BJ (cell line): ENCODE measurements around the gene POLE. TPM values are rescaled to one million over a fixed set of nuclear protein-coding genes. Genes with fewer than 3 reads are reported as not detected.

Experiments
- CTCF ChIA-PET: fragments of 350-600 bp; formaldehyde crosslinking; extraction: SDS; loops from one replicate; lab custom pipeline; 2021; ENCODE audit warnings: antibody characterized with exemption, inconsistent platforms; lab: Yijun Ruan, JAX
- POLR2A ChIA-PET: fragments of 300-600 bp; sonication (Branson Sonifier 250); formaldehyde crosslinking; extraction: SDS; loops from one replicate; lab custom pipeline; 2021; ENCODE audit warnings: antibody characterized with exemption; lab: Charles Lee
- DNase-seq: peaks from one replicate; pipeline ENCODE4 v3.0.0-alpha.2; 2011; ENCODE audit warnings: low read depth
- H3K27me3 ChIP-seq: 2 replicates; pipeline ENCODE4 v1.6.0; 2011; ENCODE audit warnings: low read length; ENCODE audit not compliant: control insufficient read depth, insufficient read depth
- H3K36me3 ChIP-seq: 2 replicates; pipeline ENCODE4 v1.5.1; 2011; ENCODE audit warnings: low read length; ENCODE audit not compliant: control insufficient read depth, insufficient read depth
- H3K4me3 ChIP-seq: 2 replicates; pipeline ENCODE4 v1.5.1; 2011; ENCODE audit warnings: low read depth, mild to moderate bottlenecking, control low read depth, low read length
- CTCF ChIP-seq: IDR thresholded peaks from 2 replicates; pipeline ENCODE4 v1.5.1; 2011; ENCODE audit warnings: low read depth, mild to moderate bottlenecking, control low read depth, inconsistent platforms, low read length, moderate library complexity; ENCODE audit not compliant: insufficient read depth
- polyA plus RNA-seq: library from polyadenylated mRNA; depleted of rRNA; stranded (reverse); fragments of >200 nt; gene quantifications from 2 replicates; pipeline ENCODE4 v1.2.3, GENCODE V29; 2011

POLE gene
- polyA plus RNA-seq, 1 experiment, result 17.7 TPM

- Histone ChIP-seq H3K36me3 (peaks cover 23% of the 10 kb centered on the region), H3K4me3 (no peak overlapping the region), H3K27me3 (no peaks in the 10 kb centered on the region)
- POLR2A ChIA-PET, result no interaction called here
- DNase-seq, result no peak
- no peak for TF ChIP-seq CTCF
- CTCF ChIA-PET, result no interaction called here
Measured at GRCh38 chr12:132578118-132578517, 109.0 kb downstream of the POLE start.

GRCh38 chr12:132577191-132577920 lies 109.8 kb downstream of the POLE start:
- ChIA-PET POLR2A (no interaction called here), CTCF (no interaction called here)
- no peak for DNase-seq
- Histone ChIP-seq H3K27me3 (no peaks in the 10 kb centered on the region), H3K36me3 (peaks cover 23% of the 10 kb centered on the region), H3K4me3 (no peak overlapping the region)
- TF ChIP-seq CTCF, result no peak

- peaks cover 23% of the 10 kb centered on the region for H3K36me3 ChIP-seq
- no peak for TF ChIP-seq CTCF
- DNase-seq, result no peak
- CTCF ChIA-PET, result no interaction called here
- H3K27me3 ChIP-seq, result no peaks in the 10 kb centered on the region
- H3K4me3 ChIP-seq, result no peak overlapping the region
- POLR2A ChIA-PET, result no interaction called here
Measured at GRCh38 chr12:132576701-132577100, 110.4 kb downstream of the POLE start.

GRCh38 chr12:132575661-132576060 lies 111.5 kb downstream of the POLE start:
- CTCF ChIA-PET, result no interaction called here
- Histone ChIP-seq H3K36me3 (peaks cover 23% of the 10 kb centered on the region), H3K4me3 (no peak overlapping the region), H3K27me3 (no peaks in the 10 kb centered on the region)
- POLR2A ChIA-PET, result no interaction called here
- no peak for TF ChIP-seq CTCF
- no peak for DNase-seq

- H3K36me3 ChIP-seq, result peaks cover 23% of the 10 kb centered on the region
- H3K4me3 ChIP-seq, result no peak overlapping the region
- TF ChIP-seq CTCF, result no peak
- POLR2A ChIA-PET, result no interaction called here
- CTCF ChIA-PET, result no interaction called here
- no peak for DNase-seq
- H3K27me3 ChIP-seq, result no peaks in the 10 kb centered on the region
Measured at GRCh38 chr12:132574271-132574996, 112.7 kb downstream of the POLE start.
